Esophagus (tissue), 2 donors: Measurements from ENCODE around the gene HUS1. TPM values are rescaled to one million over a fixed set of nuclear protein-coding genes. Genes with fewer than 3 reads are reported as not detected.
"Not testable (repeated sequence)": the region's sequence is repeated elsewhere in the genome, so short reads cannot be mapped to it uniquely, and the experiment has no call there.

Experiments used
- H3K27ac ChIP-seq, 2 donors: one replicate each; pipeline ENCODE4 v1.5.1; 2013; ENCODE audit warnings: low read depth in 2 of 2, mild to moderate bottlenecking in 2 of 2, inconsistent platforms in 1 of 2, low read length in 1 of 2, moderate library complexity in 1 of 2
- H3K27me3 ChIP-seq, 2 donors: one replicate each; pipeline ENCODE4 v1.6.1; 2013; ENCODE audit warnings: low read length in 2 of 2, control low read depth in 1 of 2, mild to moderate bottlenecking in 1 of 2; ENCODE audit not compliant: insufficient read depth in 2 of 2, control insufficient read depth in 1 of 2
- H3K36me3 ChIP-seq, 2 donors: one replicate each; pipeline ENCODE4 v1.6.1; 2013; ENCODE audit warnings: low read length in 1 of 2; ENCODE audit not compliant: control insufficient read depth in 2 of 2, insufficient read depth in 2 of 2
- H3K4me1 ChIP-seq, 2 donors: one replicate each; pipeline ENCODE4 v1.6.1; 2013; ENCODE audit warnings: low read length in 1 of 2; ENCODE audit not compliant: control insufficient read depth in 2 of 2, insufficient read depth in 2 of 2
- H3K4me3 ChIP-seq, 2 donors: one replicate each; pipeline ENCODE4 v1.5.1; 2013; ENCODE audit warnings: low read length in 2 of 2, mild to moderate bottlenecking in 2 of 2, low read depth in 1 of 2, moderate library complexity in 1 of 2
- H3K9me3 ChIP-seq, 2 donors: one replicate each; pipeline ENCODE4 v1.6.1; 2013; ENCODE audit warnings: mild to moderate bottlenecking in 2 of 2, low read depth in 1 of 2, low read length in 1 of 2, moderate library complexity in 1 of 2; ENCODE audit not compliant: control insufficient read depth in 2 of 2, insufficient read depth in 1 of 2
- WGBS, 2 donors: extraction: QIAGEN DNeasy Blood & Tissue Kit; methylation state at CpG; one replicate each; pipeline ENCODE4 v1.1.7; 2013; 5-methylcytosine and 5-hydroxymethylcytosine counted together
- polyA plus RNA-seq, 2 donors: library from polyadenylated mRNA; stranded (reverse); fragments of 200-250 nt; gene quantifications; one replicate each; pipeline ENCODE4 v1.2.3, GENCODE V29; 2013
- donor health status: healthy with polysubstance abuse.
- donor health status: Bipolar disorder and iron deficiency.

The HUS1 gene
- polyA plus RNA-seq, 2 donors: 5.4 to 13.5 TPM

GRCh38 chr7:47934831-47935230 lies 44.6 kb downstream of the HUS1 start:
- Histone ChIP-seq H3K27me3 (no peaks in the 10 kb centered on the region), H3K36me3 (no peaks in the 10 kb centered on the region), H3K4me1 (no peaks in the 10 kb centered on the region), H3K9me3 (no peaks in the 10 kb centered on the region), H3K4me3 (no peak overlapping the region), H3K27ac (no peak overlapping the region)
- 82 to 88% methylated on average over 6 of the region's 6 CpGs for WGBS, 2 donors

GRCh38 chr7:47933215-47933614 lies 46.2 kb downstream of the HUS1 start:
- H3K27me3 ChIP-seq: no peaks in the 10 kb centered on the region
- no peaks in the 10 kb centered on the region for H3K36me3 ChIP-seq
- no peaks in the 10 kb centered on the region for H3K4me1 ChIP-seq
- 80 to 87% methylated on average over 8 of the region's 8 CpGs for WGBS, 2 donors
- H3K27ac ChIP-seq: no peak overlapping the region
- H3K4me3 ChIP-seq: no peak overlapping the region
- H3K9me3 ChIP-seq: no peaks in the 10 kb centered on the region

DNA sequence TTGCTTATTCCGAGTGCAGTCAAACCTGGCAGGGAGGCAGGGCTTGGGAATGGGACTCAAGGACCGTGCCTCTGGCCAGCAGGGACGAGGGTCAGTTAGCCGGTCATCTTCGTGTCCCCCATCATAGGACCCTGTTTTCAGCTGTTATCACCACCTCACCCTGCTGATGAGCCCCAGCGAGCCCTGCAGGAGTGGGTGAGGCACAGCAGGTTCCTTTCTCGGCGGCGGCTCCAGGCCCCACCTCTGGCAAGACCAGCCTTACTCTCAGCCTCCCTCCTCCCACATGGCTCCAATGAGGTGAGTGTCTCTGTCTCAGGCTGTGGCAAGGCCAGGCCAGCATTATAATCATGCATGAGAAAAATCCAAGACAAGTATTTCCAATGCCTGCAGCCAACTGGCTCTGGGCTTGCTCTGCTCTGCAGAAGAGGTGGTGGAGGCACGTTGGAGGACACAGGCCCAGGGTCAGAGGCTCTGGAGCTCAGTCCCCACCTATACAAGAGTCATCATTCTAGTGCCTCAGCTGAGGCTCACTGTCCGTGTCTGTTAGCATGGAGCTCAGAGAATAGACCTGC lies 46.9 kb downstream of the HUS1 start:
- 84% methylated on average over 11 of the region's 11 CpGs for WGBS, 2 donors
- Histone ChIP-seq H3K9me3 (no peaks in the 10 kb centered on the region), H3K27me3 (no peaks in the 10 kb centered on the region), H3K4me3 (no peak overlapping the region), H3K4me1 (no peaks in the 10 kb centered on the region), H3K36me3 (no peaks in the 10 kb centered on the region), H3K27ac (no peak overlapping the region)

GRCh38 chr7:47932016-47932415 lies 47.4 kb downstream of the HUS1 start:
- H3K27ac ChIP-seq: no peak overlapping the region
- WGBS, 2 donors: 58 to 59% methylated on average over 6 of the region's 6 CpGs
- no peaks in the 10 kb centered on the region for H3K9me3 ChIP-seq
- no peaks in the 10 kb centered on the region for H3K36me3 ChIP-seq
- H3K4me1 ChIP-seq: no peaks in the 10 kb centered on the region
- no peaks in the 10 kb centered on the region for H3K27me3 ChIP-seq
- no peak overlapping the region for H3K4me3 ChIP-seq

- no peak overlapping the region for H3K4me3 ChIP-seq
- WGBS, 2 donors: 78 to 84% methylated on average over 18 of the region's 18 CpGs
- no peaks in the 10 kb centered on the region for H3K9me3 ChIP-seq
- no peaks in the 10 kb centered on the region for H3K4me1 ChIP-seq
- H3K27ac ChIP-seq: no peak overlapping the region
- H3K27me3 ChIP-seq: no peaks in the 10 kb centered on the region
- no peaks in the 10 kb centered on the region for H3K36me3 ChIP-seq
Measured at GRCh38 chr7:47931005-47932004, 48.1 kb downstream of the HUS1 start.

DNA sequence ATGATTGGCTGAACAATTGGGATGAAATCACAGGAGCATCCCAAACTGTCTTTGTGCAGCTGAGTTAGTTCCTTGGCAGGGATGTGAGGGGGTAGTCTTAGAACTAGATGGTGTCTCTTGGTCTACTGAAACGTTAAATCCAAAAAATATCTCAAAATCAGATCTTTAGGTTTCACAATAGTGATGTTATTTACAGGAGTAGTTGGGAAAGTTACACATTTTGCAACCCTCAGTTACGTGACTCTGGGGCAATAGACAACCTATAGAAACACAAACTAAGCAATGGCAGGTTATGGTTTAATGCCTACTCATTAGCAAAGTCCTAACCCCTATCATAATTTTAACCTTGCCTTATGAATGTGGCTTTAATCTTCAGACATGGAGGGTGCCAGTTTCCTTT lies 55.1 kb downstream of the HUS1 start:
- Histone ChIP-seq H3K36me3 (no peaks in the 10 kb centered on the region), H3K27ac (no peak overlapping the region), H3K4me1 (no peaks in the 10 kb centered on the region), H3K4me3 (no peak overlapping the region), H3K9me3 (no peaks in the 10 kb centered on the region), H3K27me3 (no peaks in the 10 kb centered on the region)
- 73 to 83% methylated on average over 2 of the region's 2 CpGs for WGBS, 2 donors

GRCh38 chr7:47923081-47923875 lies 56.1 kb downstream of the HUS1 start:
- H3K27ac ChIP-seq, H3K4me3 ChIP-seq, H3K9me3 ChIP-seq, H3K27me3 ChIP-seq, H3K4me1 ChIP-seq, H3K36me3 ChIP-seq: not testable (repeated sequence)
- WGBS, 2 donors: 60 to 76% methylated on average over 8 of the region's 8 CpGs

GRCh38 chr7:47916514-47916913 lies 62.9 kb downstream of the HUS1 start:
- not testable (repeated sequence) for H3K27me3 ChIP-seq, H3K27ac ChIP-seq, H3K4me3 ChIP-seq, H3K36me3 ChIP-seq, H3K4me1 ChIP-seq, H3K9me3 ChIP-seq
- WGBS, 2 donors: 69 to 79% methylated on average over 1 of the region's 1 CpG

DNA sequence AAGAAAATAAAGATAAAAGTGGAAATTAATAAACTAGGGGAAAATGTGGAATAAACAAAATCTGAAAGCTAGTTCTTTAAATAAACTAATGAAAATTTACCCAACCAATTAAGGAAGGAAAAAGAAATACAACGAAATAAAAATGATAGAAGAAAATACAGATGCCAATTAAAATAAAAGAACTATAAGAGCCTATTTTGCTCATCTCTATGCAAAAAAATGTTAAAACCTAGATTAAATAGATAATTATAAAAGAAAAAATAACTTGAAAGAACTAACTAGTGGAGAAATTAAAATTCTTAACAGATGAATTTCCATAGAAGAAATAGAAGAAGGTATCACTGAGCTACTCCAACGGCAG lies 63.8 kb downstream of the HUS1 start:
- Histone ChIP-seq H3K4me1 (no peaks in the 10 kb centered on the region), H3K27me3 (no peaks in the 10 kb centered on the region), H3K4me3 (no peak overlapping the region), H3K27ac (no peak overlapping the region), H3K36me3 (no peaks in the 10 kb centered on the region), H3K9me3 (no peaks in the 10 kb centered on the region)
- WGBS, 2 donors: 81 to 91% methylated on average over 2 of the region's 2 CpGs
